Cardiac septum (tissue), 1 donor: Measurements from ENCODE around the gene PGLYRP3. TPM values are rescaled to one million over a fixed set of nuclear protein-coding genes. Genes with fewer than 3 reads are reported as not detected.
"Not testable (repeated sequence)": the region's sequence is repeated elsewhere in the genome, so short reads cannot be mapped to it uniquely, and the experiment has no call there.

Experiments
- DNase-seq: peaks from one replicate; pipeline ENCODE4 v3.0.0-alpha.2; 2020; ENCODE audit warnings: low spot score
- intact Hi-C: fragments of 100-400 bp; cut with DNase I; formaldehyde crosslinking; loops from one replicate; pipeline ENCODE4 v1.14.0; 2022
- total RNA-seq: library from RNA; stranded (reverse); fragmentation: NEBNext Ultra II Directional; extraction: Animal tissue kit (Norgen Biotek cat#: 25700); gene quantifications from one replicate; pipeline ENCODE4 v1.2.1, GENCODE V29; 2021
- donor health status: DM: no; HTN: no; CAD: no.

The PGLYRP3 gene
- total RNA-seq, 1 donor from 2014 or later: not detected

DNA sequence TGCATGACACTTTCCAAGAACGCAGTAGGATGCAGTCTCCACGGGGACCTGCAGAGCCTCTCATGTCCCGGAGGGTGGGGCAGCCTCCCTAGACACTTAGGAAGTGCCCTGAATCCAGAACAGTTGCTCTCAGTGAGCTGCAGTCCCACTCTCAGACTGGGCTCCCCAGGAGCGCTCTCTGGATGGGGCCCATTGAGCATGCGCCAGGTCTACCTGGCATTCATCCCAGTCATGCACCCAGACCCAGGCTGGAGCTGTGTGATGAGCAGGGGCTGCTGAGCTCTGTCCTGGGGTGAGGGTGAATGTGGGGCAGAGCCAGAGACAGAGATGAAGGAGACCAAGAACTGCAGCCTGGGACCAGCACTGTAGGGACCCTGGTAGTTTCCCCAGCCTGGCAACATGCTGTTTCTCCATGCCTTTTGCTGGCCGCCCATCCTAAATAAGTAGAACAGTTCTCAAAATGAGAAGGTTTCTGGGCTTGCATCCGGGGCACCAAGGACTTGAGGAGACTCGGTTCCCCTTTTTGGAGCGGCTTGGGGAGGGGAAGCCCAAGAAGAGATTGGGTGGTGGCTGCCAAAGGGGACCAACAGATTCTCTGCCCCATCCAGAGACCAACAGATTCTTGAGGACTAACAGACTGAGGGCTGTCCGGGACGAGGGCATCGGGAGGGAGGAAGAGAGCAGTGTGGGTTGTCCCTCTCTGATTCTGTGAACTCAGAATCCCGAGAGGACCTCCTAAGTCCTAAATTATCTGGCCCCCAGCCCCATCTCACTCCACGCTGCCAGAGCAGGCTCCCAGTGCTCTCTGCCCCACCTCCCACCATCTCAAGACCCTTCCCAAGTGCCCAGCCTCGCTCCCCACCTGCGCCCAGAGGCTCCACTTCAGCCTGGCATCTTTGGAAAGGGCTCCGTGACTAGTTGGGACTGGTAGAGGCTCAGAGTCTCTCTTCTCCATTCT, 36.9 kb upstream of the PGLYRP3 start:
- no peak for DNase-seq
- intact Hi-C loops: loop anchor here (5.0 kb wide), 1 partner anchor 218 kb away; the partner anchor contains the start of gene S100A2

DNA sequence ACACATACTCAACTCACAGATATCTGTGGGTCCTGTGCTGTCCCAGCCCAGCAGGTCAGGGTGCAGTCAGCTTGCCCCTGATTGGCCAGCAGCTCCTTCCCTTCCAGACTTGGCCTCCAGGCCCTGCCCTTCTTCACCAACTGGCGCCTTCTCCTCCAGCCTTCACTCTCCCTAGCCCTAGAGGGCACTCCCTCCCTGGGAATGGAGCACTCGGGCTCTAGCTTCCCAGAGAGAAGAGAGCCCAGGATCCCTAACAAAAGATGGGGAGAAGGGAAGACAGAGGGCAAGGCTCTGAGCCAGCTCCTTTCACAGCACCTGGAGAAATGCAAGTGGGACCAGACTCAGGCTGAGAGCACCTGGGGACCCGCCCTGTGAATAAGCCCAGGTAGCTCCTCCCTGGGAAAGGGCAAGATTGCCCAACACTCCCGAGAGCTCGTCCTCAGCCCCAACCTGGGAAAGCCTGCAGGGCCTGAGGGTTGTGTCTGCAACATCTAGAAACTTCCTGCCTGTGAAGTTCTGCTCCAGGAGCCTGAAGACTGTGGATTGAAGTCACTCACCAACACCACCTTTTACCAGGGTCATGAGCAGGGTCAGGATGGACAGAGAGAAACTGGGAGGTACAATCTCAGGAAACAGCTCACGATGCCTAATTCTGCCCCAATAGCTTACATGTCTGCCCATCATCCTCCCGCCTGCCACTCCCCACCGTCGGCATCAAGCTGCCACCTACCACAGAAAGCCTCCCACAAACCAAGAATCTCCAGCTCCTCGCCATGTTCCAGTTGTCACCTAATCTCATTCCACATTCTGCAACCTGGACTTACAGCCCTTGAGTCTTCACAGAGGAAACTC, 36.0 kb upstream of the PGLYRP3 start, which contains the start of gene PGLYRP4:
TSS of gene PGLYRP4 (minus strand) at position 331 of the 852 bp plus-strand sequence. CDS start 909 bp downstream, outside the sequence.
- intact Hi-C loops: no loop called here
- no peak for DNase-seq

DNA sequence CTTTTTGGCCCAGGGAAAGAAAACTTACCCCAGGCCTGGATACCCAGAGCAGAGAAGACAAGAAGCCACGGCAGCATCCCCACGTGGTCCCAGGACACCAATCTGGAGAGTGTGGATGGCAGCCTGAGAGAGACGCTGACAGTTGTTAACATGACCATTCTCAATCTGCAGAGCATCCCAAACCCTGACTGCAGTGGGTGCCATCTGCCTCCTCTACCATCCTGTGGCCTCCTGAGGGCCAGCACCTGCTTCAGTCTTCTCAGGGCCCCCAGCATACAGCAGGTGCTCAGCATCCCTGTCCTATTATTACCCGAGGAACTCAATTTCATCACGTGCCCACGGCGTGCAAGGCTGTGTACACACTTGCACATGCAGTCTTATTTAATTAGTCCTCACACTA, 35.1 kb upstream of the PGLYRP3 start:
- intact Hi-C loops: no loop called here

DNA sequence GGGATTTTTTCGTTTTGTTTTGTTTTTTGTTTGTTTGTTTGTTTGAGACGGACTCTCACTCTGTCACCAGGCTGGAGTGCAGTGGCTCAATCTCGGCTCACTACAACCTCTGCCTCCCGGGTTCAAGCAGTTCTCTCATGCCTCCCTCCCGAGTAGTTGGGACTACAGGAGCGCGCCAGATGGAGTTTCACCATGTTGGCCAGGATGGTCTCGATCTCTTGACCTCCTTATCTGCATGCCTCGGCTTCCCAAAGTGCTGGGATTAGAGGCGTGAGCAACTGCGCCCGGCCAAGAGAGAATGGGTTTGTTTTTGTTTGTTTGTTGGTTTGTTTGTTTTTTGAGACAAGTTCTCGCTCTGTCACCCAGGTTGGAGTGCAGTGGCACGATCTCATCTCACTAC, 34.3 kb upstream of the PGLYRP3 start:
- DNase-seq: peak; percentile 7
- intact Hi-C loops: not testable (repeated sequence)

More for the DNA sequence above, 35.1 kb upstream of the PGLYRP3 start:
- DNase-seq: peak; percentile 43

DNA sequence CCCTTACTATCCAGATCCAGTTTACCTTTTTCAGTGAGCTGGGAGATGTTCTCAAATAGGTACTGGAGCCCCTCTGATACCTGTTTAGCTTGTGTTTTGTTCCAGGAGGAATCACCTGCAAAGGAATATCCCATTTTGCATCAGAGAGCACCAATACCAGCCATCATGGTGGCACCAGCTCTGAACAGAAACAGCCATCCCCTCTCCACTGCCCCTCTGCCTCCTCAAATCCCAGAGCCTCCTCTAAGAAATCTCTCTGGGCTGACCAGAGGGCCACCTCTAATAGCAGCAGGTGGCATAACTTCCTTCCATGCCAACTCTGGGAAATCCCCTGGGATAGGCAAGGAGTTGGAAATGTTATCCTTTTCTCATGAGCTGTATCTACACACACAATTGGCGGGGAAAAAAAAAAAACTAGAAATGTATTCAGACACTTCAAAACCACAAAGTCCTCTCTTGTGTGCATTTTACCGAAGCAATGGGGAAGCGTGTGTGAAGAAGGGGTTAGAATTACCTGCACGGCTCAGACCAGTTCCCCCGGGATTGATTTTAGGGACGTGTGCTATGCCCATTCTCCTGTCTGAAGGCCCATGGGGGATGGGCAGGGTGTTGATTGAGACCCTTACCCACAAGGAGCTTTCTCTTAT, 33.4 kb upstream of the PGLYRP3 start:
- intact Hi-C loops: no loop called here
- no peak for DNase-seq

DNA sequence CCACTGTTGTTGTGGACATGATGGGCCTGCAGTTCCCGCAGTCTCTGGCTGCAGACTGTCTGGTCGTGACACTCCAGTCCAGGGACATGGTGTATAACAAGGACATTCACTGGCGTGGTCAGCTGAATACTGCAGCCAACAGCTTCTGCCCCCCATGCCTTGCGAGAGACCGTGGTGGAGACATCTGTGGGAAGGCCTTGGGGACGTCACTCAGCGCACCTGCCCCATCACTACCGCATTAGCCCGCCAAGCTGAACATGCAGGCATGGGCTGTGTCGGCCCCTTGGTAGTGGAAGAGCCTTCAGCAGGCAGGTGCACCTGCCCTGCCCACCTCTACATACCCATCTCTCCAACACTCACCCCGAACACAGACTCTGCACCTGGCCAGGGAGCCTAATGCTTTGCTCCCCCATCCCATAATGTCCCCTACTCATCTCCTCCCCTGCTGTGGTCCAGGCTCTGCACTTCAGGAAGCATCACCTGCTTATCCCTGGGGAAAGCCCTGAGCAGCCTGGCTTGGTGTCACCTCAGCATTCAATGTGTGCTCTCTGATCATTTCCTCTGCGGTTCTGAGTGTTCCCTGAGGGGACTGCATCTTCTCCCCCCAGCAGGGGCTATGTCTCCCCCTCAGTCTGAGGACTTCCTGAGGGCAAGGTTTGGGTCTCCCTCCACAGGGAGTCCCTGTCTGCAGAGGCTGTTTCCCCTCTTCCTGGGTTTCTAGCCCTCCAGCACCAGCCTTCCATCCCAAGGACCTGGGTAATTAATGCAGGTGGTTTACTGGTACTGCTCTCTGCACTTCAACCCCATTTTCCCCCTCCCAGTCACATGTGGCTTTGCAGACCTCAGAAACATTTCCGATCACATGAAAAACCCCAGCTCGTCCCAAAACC, 32.7 kb upstream of the PGLYRP3 start:
- intact Hi-C loops: no loop called here
- no peak for DNase-seq

DNA sequence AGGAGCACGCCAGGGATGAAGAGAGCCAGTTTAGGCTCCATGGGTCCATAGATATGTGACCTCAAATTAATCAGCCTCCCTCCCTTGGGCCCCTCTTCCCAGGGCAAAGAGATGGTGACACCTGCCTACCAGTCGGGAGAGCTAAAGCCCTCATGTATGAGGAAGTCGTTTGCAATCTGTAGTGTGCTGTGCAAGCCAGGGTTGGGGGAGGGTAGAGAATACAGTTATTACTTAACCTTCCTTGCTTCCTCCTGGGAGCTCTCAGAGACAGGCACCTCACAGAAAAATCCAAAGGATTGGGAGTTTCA, 31.9 kb upstream of the PGLYRP3 start:
- no peak for DNase-seq
- intact Hi-C loops: no loop called here

DNA sequence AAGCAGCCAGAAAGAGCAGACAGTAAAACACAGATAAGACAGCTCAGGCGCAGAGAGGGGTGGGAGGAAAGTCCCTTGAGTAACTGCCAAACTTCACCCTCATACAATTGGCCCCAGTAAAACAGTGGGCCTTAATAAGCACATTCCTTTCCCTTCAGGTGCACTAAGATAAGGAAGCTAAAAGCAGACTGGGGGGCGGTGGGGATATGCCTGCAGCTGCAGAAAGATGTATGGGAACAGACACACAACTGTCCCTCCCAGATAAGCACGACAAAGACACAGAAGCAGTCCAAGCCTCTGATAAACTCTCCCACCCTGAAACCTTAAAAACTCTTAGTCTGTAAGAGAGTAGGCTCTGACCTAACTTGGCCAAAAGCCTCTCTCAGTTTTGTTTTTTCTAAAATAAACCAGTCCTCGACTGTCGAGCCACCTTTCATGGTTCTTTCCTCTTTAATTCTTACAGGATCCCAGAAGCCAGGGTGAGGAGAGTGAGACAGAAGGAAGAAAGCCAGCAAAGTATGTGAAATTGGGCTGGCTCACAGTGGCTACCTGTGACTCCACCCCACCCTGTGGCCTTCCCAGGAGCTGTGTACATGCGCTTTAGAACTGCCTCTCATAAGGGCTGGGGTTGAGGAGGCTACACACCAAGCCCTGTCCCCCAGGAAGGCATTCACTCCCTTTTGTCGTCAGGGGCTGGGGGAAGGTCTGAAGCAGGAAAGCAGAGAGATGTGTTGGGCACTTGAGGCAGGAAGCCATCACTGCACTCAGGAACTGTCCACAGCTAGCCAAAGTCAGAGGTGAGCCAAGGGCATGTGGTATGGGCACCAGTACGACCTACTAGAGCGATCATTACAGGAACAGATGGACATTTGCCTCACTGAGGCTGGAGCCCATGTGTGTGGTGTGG, 31.3 kb upstream of the PGLYRP3 start:
- intact Hi-C loops: no loop called here
- DNase-seq: no peak

DNA sequence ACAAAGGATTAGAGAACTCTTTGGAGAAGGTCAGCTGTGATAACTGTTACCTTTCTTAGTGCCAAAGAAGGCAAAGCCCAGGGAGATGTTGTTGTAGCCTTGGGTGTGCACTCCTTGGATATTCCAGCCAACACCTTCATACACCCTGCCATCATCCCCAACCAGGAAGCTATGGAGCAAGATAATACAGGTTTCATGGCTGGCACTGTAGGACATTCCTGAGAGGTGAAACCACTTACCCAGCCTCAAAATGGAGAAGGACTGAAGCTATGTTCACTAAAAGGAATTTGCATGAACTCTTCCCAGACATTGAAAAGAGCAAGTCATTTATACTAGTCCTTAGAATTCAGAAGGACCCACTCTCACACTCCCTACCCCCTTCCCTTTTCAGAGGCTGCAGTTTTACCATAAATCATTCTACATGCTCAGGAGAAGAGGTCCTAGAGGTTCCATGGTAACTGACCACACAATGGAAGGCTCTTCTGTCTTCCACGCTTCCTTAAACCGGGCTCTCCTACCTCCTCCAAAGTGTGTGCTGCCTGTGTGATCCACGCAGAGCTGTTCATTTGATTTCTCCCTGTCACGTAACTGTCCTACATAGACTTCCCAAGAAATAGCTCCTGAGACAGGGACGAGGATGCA, 30.4 kb upstream of the PGLYRP3 start:
- intact Hi-C loops: no loop called here

DNA sequence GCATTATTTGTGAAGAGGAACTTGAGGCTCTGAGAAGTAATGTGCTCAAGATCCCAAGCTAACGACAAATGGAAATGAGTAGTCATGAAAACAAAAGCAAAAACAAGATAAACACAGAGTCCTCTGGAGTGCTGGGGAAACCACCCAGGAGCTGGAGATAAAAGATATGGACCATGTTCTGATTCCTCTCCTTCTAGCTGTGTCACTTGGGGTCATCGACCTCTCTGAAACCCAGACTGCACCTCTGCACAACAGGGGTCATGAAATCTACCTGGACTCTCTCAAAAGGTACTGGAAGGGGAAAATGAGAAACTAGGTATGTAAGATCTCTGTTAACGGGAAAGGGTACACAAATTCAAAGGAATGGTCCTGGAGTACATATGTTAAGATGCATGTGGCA, 29.4 kb upstream of the PGLYRP3 start:
- intact Hi-C loops: no loop called here
- DNase-seq: no peak

More for the DNA sequence above, 30.4 kb upstream of the PGLYRP3 start:
- no peak for DNase-seq

DNA sequence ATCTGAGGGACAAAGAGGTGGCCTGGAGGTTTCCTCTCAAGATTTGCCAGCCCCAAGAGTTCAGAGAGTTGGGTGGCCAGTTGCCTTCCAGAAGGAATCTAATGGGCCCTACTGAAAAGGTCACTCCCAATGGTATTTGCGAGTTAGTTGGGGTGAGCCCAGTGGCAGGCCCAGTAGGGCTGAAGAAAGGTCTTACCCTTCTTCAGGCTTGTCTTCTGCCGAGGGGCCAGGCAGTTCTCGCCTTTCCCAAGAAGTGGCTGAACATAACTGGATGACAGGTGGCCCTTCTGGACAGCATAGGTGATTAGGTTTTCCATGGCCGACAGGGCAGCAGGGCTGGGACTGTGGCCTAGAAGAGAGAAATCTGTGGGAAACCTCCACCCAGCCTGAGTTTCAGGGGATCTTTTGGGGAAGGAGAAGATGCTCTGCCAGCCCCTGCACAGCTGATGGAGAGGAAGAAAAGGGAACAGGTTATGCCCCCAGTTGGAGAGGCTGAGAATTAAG, 28.7 kb upstream of the PGLYRP3 start:
- intact Hi-C loops: no loop called here
- DNase-seq: no peak

DNA sequence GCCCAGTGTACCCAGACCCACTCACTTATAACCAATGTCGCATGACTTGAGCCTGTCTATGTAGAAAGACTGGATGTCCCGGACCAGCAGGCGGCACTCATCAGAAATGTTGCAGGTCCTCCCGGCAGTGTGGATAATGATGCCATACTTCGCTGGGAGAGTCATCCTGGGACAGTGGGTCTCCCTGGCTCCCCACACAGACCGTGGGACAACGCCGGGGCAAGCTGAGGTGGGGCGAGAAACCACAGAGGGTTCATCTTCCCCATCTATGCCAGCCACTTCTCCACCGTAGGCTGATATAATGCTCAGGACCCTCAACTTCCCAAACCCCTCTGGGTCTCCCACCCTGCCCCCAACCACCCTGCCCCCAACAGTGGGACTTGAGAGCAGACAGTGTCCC, 27.6 kb upstream of the PGLYRP3 start:
- DNase-seq: no peak
- intact Hi-C loops: no loop called here

DNA sequence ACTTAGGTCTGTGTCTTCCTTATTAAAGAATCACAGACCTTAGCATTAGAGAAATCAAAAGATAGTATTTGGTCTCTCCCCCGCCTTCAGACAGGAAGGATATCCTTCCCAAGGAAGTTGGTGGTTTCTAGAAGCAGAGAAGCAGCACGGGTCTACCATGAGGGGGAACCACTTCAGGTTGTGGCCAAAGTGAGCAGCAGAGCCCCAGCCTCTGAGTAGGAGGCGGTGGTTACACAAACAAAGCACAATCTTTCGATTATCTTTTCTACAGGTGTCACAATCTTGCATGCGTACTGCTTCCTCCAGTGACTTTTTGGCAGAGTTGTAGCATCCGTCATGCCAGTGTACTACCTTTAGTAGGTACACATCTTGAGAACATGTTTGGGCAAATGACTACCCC, 27.1 kb upstream of the PGLYRP3 start:
- intact Hi-C loops: no loop called here
- DNase-seq: no peak

DNA sequence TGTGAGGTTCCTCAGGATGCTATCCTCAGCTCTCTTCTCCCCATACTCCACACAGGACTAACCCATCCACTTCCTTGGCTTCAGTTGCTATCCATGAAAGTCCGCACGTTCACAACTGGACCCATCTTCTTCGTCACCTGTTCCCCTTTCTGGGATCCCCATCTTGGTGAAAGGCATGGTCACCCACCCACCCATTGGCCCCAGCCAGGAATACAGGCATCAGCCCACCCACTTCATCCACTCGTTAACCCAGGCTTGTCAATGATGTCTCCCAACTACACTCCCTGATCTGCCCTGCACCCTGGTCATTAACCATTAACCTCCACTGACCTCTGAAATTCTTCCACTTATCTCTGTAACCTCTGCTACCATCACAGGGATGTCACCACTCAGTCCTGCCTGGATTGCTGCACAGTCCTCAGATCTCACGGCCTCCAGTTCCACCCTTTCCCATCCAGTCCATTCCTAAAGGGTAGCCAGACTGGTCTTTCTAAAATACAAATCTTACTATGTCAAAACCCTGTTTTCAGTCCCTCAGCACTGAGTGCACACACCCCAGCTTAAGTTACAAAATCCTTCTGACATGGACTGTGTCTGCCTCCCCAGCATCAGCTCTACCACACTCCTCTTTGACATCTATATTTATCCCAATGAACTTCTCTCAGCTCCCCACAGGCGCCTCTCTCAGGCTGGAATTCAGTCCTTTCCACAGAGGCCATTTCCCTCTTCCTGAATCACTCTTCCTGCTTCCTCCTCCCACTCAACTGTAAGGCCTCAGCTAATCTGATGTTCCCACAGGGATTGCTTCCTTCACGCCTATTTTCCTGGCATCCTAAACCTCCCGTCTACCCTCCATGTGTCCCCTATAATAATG, 25.5 kb upstream of the PGLYRP3 start:
- DNase-seq: no peak
- intact Hi-C loops: no loop called here

DNA sequence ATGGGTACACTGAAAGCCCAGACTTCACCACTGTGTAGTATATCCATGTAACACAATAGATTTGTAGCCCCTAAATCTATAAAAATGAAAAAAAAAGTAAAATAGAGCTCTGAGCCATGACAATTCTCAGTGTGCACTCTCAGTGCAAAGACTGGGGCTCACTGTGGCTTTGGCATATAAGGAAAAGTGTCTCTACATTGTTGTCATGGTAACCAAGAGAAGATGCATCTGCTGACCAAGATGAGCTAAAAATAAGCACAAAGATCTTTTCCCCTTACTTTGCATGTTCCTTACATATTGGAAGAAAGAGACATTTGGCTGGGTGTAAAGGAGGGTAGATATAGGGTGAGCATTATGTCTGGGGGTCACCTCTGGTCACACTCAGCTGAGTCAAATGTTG, 23.9 kb upstream of the PGLYRP3 start:
- intact Hi-C loops: no loop called here
- DNase-seq: no peak

DNA sequence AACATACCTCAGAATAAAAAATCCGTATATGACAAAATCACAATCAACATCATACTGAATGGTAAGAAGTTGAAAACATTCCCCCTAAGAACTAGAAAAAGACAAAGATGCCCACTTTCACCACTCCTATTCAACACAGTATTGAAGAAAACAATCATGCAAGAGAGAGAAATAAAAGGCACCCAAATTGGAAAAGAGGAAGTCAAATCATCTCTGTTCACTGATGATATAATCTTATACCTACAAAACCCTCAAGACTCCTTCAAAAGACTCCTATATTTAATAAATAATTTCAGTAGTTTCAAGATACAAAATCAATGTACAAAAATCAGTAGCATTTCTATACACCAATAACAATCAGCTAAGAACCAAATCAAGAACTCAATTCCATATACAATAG, 21.1 kb upstream of the PGLYRP3 start:
- intact Hi-C loops: no loop called here
- DNase-seq: no peak
